Caco-2 (cell line): ENCODE measurements around the gene OMG. TPM values are rescaled to one million over a fixed set of nuclear protein-coding genes. Genes with fewer than 3 reads are reported as not detected.

ENCODE experiments used
- BruUV-seq: library from RNA; stranded (reverse); fragments of 400-500 nt; replicated peaks from 2 replicates; lab custom pipeline; 2021; lab: Mats Ljungman, UMichigan
- CTCF ChIA-PET: fragments of 300-600 bp; sonication (Branson Sonifier 250); formaldehyde crosslinking; loops from one replicate; lab custom pipeline; 2022; ENCODE audit warnings: antibody characterized with exemption; lab: Charles Lee
- POLR2A ChIA-PET: fragments of 300-600 bp; sonication (Branson Sonifier 250); formaldehyde crosslinking; loops from one replicate; lab custom pipeline; 2022; ENCODE audit warnings: antibody characterized with exemption; lab: Charles Lee
- DNase-seq, 2 experiments: peaks; one replicate each; pipeline versions ENCODE4 v3.0.0 to v3.0.0-alpha.2; 2020 to 2022
- H3K27me3 ChIP-seq: replicated peaks from 2 replicates; pipeline ENCODE4 v1.6.0; 2011; ENCODE audit warnings: low read length; ENCODE audit not compliant: control insufficient read depth, insufficient read depth
- H3K36me3 ChIP-seq: 2 replicates; pipeline ENCODE4 v1.5.1; 2011; ENCODE audit warnings: low read length; ENCODE audit not compliant: control insufficient read depth, insufficient read depth
- H3K4me1 ChIP-seq: fragments of 250-450 bp; sonication (Bioruptor Pico); 2 replicates; pipeline ENCODE4 v1.5.1; 2020; ENCODE audit warnings: mild to moderate bottlenecking
- H3K4me3 ChIP-seq: 2 replicates; pipeline ENCODE4 v1.5.1; 2011; ENCODE audit warnings: low read depth, mild to moderate bottlenecking, control low read depth, low read length
- H3K9me3 ChIP-seq: fragments of 250-450 bp; sonication (Bioruptor Pico); 2 replicates; pipeline ENCODE4 v1.5.1; 2020; ENCODE audit warnings: mild to moderate bottlenecking, moderate library complexity
- H3K27ac Mint-ChIP-seq: one replicate; pipeline ENCODE4 v1.8.0; 2022; ENCODE audit warnings: mixed read lengths; ENCODE audit not compliant: unreplicated experiment
- H3K27me3 Mint-ChIP-seq: one replicate; pipeline ENCODE4 v1.8.0; 2022; ENCODE audit warnings: mixed read lengths; ENCODE audit not compliant: insufficient read depth, unreplicated experiment
- H3K36me3 Mint-ChIP-seq: one replicate; pipeline ENCODE4 v1.8.0; 2022; ENCODE audit warnings: mild to moderate bottlenecking, mixed read lengths; ENCODE audit not compliant: insufficient read depth, unreplicated experiment
- H3K4me1 Mint-ChIP-seq: one replicate; pipeline ENCODE4 v1.8.0; 2022; ENCODE audit warnings: low read depth, mixed read lengths; ENCODE audit not compliant: unreplicated experiment
- H3K4me3 Mint-ChIP-seq: one replicate; pipeline ENCODE4 v1.8.0; 2022; ENCODE audit warnings: mild to moderate bottlenecking, moderate library complexity, mixed read lengths; ENCODE audit not compliant: unreplicated experiment
- H3K9me3 Mint-ChIP-seq: one replicate; pipeline ENCODE4 v1.8.0; 2022; ENCODE audit warnings: mixed read lengths; ENCODE audit not compliant: unreplicated experiment
- intact Hi-C: fragments of 100-400 bp; cut with micrococcal nuclease; formaldehyde crosslinking; loops from one replicate; pipeline ENCODE4 v1.10.0; 2022; ENCODE audit not compliant: unreplicated experiment
- total RNA-seq: library from RNA; stranded (reverse); gene quantifications from 2 replicates; pipeline ENCODE4 v1.2.3, GENCODE V29; 2022
- TF ChIP-seq, protein P1 (sequence below), 2 experiments: fragments of 200-600 bp in 1 of 2; IDR thresholded peaks; 1 replicate in 1 of 2; 2 replicates in 1 of 2; pipeline versions ENCODE4 v1.5.1 to v1.8.0; 2011 to 2022; ENCODE audit warnings: antibody characterized with exemption in 1 of 2, control low read depth in 1 of 2, inconsistent platforms in 1 of 2, low read depth in 1 of 2, low read length in 1 of 2, mild to moderate bottlenecking in 1 of 2, moderate library complexity in 1 of 2; ENCODE audit not compliant: insufficient read depth in 1 of 2, severe bottlenecking in 1 of 2, unreplicated experiment in 1 of 2

OMG gene
- total RNA-seq, 1 experiment from 2014 or later: not detected

- no peaks in the 10 kb centered on the region for H3K4me1 Mint-ChIP-seq
- DNase-seq: no peak
- Histone ChIP-seq H3K4me1 (peaks cover under 1% of the 10 kb centered on the region; the same call in 1 of the 2 replicates), H3K9me3 (no peaks in the 10 kb centered on the region), H3K36me3 (no peaks in the 10 kb centered on the region), H3K4me3 (no peak overlapping the region), H3K27me3 (no peaks in the 10 kb centered on the region)
- ChIA-PET POLR2A (no interaction called here), CTCF (no interaction called here)
- H3K36me3 Mint-ChIP-seq: peaks cover 31% of the 10 kb centered on the region
- no TSS peak for BruUV-seq
- no peaks in the 10 kb centered on the region for H3K27me3 Mint-ChIP-seq
- intact Hi-C loops: no loop called here
- no peak overlapping the region for H3K27ac Mint-ChIP-seq
- TF ChIP-seq, protein P1, sequence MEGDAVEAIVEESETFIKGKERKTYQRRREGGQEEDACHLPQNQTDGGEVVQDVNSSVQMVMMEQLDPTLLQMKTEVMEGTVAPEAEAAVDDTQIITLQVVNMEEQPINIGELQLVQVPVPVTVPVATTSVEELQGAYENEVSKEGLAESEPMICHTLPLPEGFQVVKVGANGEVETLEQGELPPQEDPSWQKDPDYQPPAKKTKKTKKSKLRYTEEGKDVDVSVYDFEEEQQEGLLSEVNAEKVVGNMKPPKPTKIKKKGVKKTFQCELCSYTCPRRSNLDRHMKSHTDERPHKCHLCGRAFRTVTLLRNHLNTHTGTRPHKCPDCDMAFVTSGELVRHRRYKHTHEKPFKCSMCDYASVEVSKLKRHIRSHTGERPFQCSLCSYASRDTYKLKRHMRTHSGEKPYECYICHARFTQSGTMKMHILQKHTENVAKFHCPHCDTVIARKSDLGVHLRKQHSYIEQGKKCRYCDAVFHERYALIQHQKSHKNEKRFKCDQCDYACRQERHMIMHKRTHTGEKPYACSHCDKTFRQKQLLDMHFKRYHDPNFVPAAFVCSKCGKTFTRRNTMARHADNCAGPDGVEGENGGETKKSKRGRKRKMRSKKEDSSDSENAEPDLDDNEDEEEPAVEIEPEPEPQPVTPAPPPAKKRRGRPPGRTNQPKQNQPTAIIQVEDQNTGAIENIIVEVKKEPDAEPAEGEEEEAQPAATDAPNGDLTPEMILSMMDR (IDR thresholded peaks at IDR 0.05; ENCODE audit: insufficient read depth in 1 of 2, low read depth in 1 of 2, low read length in 1 of 2, severe bottlenecking in 1 of 2, unreplicated experiment in 1 of 2): no peak
- H3K9me3 Mint-ChIP-seq: no peaks in the 10 kb centered on the region
- H3K4me3 Mint-ChIP-seq: no peak overlapping the region
These were observed 21.9 kb downstream of the OMG start for GRCh38 chr17:31275116-31275515.

DNA sequence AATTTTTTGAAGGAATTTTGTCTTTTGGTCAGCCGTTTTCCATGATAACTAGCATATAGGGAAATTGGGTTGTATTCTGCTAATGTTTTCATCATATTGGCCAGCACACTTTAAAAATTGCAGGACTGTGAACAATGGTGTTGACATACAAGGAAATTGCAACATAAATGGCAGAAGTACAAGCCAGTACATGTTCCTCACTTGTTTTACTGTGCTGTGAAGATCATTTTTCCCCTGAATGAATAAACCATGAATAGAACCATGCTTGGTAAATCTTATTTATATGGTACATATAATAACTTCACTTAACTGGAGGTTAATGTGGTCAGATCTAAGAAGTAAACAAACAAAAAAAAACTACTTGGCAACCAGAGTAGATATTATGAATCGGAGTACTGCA is 22.8 kb downstream of the OMG start:
- H3K36me3 Mint-ChIP-seq: peaks cover 30% of the 10 kb centered on the region
- POLR2A ChIA-PET: no interaction called here

DNA sequence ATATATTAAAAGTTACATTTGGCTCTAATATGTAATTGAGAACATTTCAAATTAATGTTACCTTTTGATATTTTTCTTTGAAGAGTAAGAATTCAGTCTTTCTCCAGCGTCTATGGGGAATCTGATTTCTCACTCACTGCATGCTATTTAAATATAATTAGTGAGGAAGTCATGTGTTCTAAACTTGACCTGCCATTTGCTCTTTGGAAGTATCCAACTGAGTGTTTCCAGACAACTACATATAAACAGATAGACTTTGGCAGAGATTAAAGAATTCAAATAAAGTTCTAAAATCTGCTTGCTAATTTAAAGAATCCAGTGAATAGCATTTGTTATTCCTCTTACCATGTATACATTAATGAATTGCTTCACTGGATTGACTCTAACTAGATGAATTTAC is 23.5 kb downstream of the OMG start:
- H3K27me3 ChIP-seq: no peaks in the 10 kb centered on the region
- DNase-seq: no peak
- peaks cover 15% of the 10 kb centered on the region for H3K4me1 ChIP-seq
- Mint-ChIP-seq H3K27ac (no peak overlapping the region), H3K4me3 (no peak overlapping the region), H3K27me3 (no peaks in the 10 kb centered on the region), H3K9me3 (no peaks in the 10 kb centered on the region), H3K36me3 (peaks cover 35% of the 10 kb centered on the region), H3K4me1 (peaks cover 12% of the 10 kb centered on the region)
- CTCF ChIA-PET: no interaction called here
- H3K4me3 ChIP-seq: no peak overlapping the region
- no TSS peak for BruUV-seq
- H3K9me3 ChIP-seq: no peaks in the 10 kb centered on the region
- TF ChIP-seq, protein P1 (IDR thresholded peaks at IDR 0.05; ENCODE audit: insufficient read depth in 1 of 2, low read depth in 1 of 2, low read length in 1 of 2, severe bottlenecking in 1 of 2, unreplicated experiment in 1 of 2): no peak
- intact Hi-C loops: no loop called here
- H3K36me3 ChIP-seq: no peaks in the 10 kb centered on the region
- POLR2A ChIA-PET: no interaction called here

More for the DNA sequence above, 22.8 kb downstream of the OMG start:
- Histone ChIP-seq H3K27me3 (no peaks in the 10 kb centered on the region), H3K36me3 (no peaks in the 10 kb centered on the region), H3K4me3 (no peak overlapping the region), H3K4me1 (peaks cover 9% of the 10 kb centered on the region), H3K9me3 (no peaks in the 10 kb centered on the region)
- CTCF ChIA-PET: no interaction called here
- H3K9me3 Mint-ChIP-seq: no peaks in the 10 kb centered on the region
- H3K27ac Mint-ChIP-seq: no peak overlapping the region
- TF ChIP-seq, protein P1 (IDR thresholded peaks at IDR 0.05; ENCODE audit: insufficient read depth in 1 of 2, low read depth in 1 of 2, low read length in 1 of 2, severe bottlenecking in 1 of 2, unreplicated experiment in 1 of 2): no peak
- no peaks in the 10 kb centered on the region for H3K27me3 Mint-ChIP-seq
- DNase-seq: no peak
- intact Hi-C loops: no loop called here
- H3K4me1 Mint-ChIP-seq: peaks cover 6% of the 10 kb centered on the region
- BruUV-seq: no TSS peak
- H3K4me3 Mint-ChIP-seq: no peak overlapping the region
